HG03354 (cell line): ENCODE results near the gene AHI1.
A peak's percentile ranks its signal among the peaks of the same experiment; 100 is the strongest.
"Not testable (repeated sequence)": the region's sequence is repeated elsewhere in the genome, so short reads cannot be mapped to it uniquely, and the experiment has no call there.

ENCODE experiments used
- ATAC-seq: cut with Tn5 transposase; IDR thresholded peaks from one replicate; pipeline ENCODE4 v1.9.1; 2021; ENCODE audit warnings: mild to moderate bottlenecking; ENCODE audit not compliant: unreplicated experiment, poor library complexity, severe bottlenecking

The AHI1 gene

GRCh38 chr6:135403584-135403983 lies 94.0 kb downstream of the AHI1 start:
- ATAC-seq: no peak

DNA sequence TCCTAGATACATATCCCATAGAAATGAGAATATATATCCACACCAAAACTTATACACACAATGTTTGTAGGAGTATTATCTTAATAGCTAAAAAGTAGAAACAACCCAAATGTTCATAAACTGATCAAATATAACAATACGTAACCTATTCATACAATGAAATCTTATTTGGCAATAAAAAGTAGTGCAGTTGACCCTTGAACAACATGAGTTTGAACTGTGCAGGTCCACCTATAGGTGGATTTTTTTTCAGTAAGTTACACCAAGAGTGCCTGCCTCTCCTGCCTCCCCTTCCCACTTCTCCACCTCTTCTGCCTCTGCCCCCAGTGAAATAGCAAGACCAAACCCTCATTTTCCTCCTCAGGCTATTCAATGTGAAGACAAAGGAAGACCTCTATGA lies 95.2 kb downstream of the AHI1 start:
- ATAC-seq: no peak

DNA sequence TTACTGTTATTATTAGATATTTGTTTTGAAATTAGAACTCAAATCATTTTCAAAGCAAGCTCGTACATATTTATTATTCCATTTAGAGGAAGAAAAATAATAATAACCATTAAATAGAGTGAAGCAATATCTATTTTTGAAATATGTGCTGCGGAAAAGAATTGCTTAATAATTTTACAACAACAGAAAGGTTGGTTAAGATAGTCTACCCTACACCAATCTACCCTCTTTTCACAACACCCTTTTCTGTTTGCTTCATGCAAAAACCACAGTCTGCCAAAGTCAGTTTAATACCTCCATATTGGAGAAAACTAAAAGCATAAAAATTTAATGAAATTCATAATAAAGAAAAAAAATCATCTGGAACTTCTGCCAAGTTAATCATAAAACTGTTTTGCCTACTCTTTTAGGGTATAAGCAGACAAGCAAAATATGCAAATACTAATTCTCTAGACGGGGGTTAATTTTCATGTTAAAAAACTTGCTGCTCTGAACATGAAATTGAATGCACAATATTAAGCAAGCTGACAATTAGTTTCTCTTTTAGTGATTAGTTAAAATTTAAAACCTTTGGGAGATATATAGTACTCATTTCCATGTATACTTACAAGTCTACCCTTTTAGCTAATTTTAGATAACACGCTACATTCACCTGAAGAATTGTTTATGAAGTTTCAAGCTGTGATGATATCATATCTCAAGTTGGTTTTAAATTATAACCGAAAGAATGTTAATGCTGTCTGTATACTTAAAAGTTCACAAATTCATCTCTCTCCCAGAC lies 100.2 kb downstream of the AHI1 start:
- peak; percentile 45 for ATAC-seq

DNA sequence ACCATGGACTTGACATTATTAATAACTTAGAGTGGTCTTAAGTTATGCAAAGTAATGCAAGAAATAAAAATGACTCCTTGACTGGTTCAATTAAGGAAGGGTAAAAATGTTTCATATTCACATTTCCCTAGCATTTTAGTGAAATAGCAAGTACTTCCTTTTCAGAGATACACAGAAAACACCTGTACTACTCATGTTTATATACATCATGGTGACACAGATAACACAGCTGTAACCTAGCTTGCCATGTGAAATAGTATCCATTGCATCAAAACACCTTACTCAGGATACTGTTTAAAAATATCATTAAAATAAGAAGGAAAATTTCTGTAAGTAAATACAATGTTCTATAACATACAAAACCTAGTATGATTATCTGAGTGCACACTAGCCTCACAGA lies 102.4 kb downstream of the AHI1 start:
- ATAC-seq: no peak

- ATAC-seq: no peak
Measured at GRCh38 chr6:135393289-135393688, 104.3 kb downstream of the AHI1 start.

DNA sequence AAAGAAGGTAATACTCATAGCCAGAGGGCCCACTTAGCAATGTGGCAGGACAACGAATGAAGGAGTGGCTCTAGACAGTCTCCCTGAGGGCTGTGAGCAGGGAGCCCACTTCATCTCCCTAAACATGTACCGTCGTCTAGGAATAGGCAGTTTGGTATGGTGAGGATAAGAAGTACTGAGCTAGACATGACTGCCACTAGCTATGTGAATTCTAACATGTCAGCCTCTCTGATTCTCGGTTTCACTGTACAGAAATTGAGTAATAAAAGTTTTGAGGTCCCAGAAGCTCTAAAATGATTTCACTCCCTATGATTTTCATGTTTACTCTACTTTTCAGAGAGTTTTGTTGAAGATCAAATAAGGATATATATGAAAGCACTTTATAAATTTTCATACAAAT lies 107.1 kb downstream of the AHI1 start:
- ATAC-seq: no peak

- no peak for ATAC-seq
Measured at GRCh38 chr6:135385299-135385698, 112.2 kb downstream of the AHI1 start.

DNA sequence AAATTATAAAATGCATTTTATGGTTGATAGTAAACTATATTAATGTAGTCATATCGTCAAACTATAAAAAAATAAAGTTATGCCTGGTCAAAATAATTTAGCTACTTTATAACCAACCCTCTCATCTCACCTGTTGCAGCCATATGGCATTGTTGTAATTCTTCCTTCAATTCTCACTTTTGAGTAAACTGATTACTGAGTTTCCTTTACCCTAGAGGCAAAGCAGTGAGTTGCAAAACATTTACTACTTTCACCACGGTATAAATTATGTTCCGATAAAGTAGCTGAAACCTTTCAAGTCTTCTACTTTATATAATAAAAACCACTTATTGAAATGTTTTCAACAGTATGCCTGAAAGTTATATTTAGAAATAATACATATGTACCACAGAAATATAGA lies 113.8 kb downstream of the AHI1 start:
- ATAC-seq: no peak

- no peak for ATAC-seq
Measured at GRCh38 chr6:135383301-135383700, 114.2 kb downstream of the AHI1 start.

GRCh38 chr6:135382182-135382628 lies 115.3 kb downstream of the AHI1 start:
- ATAC-seq: peak; percentile 88

DNA sequence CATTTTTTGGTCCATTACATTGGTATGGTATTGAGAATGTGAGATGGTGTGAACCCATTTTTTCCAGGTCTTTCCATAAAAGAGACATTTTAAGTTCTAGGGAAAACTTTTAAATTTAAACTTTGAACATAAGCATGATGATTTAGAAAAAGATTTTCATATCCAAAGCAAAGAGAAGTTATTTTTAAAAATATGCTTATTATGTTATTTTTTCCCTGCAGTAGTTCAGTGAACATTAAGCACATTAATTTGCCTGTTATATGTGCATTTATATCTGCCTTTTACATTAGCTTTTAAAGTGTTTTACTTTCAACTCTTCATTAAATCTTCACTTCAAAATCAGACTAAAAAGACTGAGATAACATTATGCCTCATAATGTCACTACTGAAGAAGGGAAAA lies 116.7 kb downstream of the AHI1 start:
- ATAC-seq: no peak

- no peak for ATAC-seq
Measured at GRCh38 chr6:135379647-135380046, 117.9 kb downstream of the AHI1 start.

GRCh38 chr6:135372758-135373157 lies 124.8 kb downstream of the AHI1 start:
- no peak for ATAC-seq

DNA sequence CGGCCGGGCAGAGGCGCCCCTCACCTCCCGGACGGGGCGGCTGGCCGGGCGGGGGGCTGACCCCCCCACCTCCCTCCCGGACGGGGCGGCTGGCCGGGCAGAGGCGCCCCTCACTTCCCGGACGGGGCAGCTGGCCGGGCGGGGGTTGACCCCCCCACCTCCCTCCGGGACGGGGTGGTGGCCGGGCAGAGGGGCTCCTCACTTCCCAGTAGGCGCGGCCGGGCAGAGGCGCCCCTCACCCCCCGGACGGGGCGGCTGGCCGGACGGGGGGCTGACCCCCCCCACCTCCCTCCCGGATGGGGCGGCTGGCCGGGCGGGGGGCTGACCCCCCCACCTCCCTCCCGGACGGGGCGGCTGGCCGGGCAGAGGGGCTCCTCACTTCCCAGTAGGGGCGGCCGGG lies 133.9 kb downstream of the AHI1 start:
- ATAC-seq: not testable (repeated sequence)

GRCh38 chr6:135362124-135362523 lies 135.4 kb downstream of the AHI1 start:
- no peak for ATAC-seq

- no peak for ATAC-seq
Measured at GRCh38 chr6:135360222-135360621, 137.3 kb downstream of the AHI1 start.

- no peak for ATAC-seq
Measured at GRCh38 chr6:135358985-135359384, 138.6 kb downstream of the AHI1 start.

- ATAC-seq: no peak
Measured at GRCh38 chr6:135358251-135358821, 139.2 kb downstream of the AHI1 start.

- ATAC-seq: no peak
Measured at GRCh38 chr6:135354407-135354806, 143.1 kb downstream of the AHI1 start.

GRCh38 chr6:135353113-135353512 lies 144.4 kb downstream of the AHI1 start:
- ATAC-seq: no peak

DNA sequence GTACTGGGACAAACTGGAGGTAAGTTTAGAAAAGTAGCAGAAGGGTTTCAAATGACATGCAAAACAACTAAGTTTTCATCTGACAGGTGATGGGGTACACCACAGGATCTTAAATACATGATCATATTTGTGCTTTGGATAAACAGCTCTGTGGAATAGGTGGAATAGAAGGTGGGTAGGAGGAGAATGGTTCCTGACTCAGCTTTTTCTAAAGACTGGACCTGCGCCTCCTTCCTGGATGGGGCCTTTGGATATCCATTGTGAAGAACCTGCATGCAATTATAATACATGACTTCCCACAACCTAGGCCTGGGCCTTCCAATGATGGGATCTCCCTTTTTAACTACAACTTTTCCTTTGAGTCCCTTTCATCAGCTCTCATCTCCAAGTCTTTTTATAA lies 145.9 kb downstream of the AHI1 start:
- ATAC-seq: no peak

GRCh38 chr6:135347887-135348286 lies 149.7 kb downstream of the AHI1 start:
- no peak for ATAC-seq
